SK-N-SH (cell line): ENCODE measurements around the gene SYCN. TPM values are rescaled to one million over a fixed set of nuclear protein-coding genes. Genes with fewer than 3 reads are reported as not detected.

ENCODE experiments used
- CTCF ChIA-PET: fragments of 300-600, 350-600 bp; formaldehyde crosslinking; extraction: SDS; loops from one replicate; lab custom pipeline; 2021; lab: Yijun Ruan, JAX
- POLR2A ChIA-PET: fragments of 350-600 bp; sonication (Branson Sonifier 250); formaldehyde crosslinking; extraction: SDS; loops from one replicate; lab custom pipeline; 2020; ENCODE audit warnings: antibody characterized with exemption, inconsistent platforms; lab: Yijun Ruan, JAX
- DNase-seq: peaks from one replicate; pipeline ENCODE4 v3.0.0; 2012
- H2AFZ ChIP-seq: fragments of 200-600 bp; sonication (generic); 2 replicates; pipeline ENCODE4 v1.8.1; 2016; ENCODE audit warnings: antibody characterized with exemption, mild to moderate bottlenecking, low read depth
- H3F3A ChIP-seq: fragments of 200-600 bp; sonication (generic); replicated peaks from 2 replicates; pipeline ENCODE3; 2016; ENCODE audit warnings: antibody characterized with exemption, mild to moderate bottlenecking; ENCODE audit not compliant: insufficient read depth
- H3K27ac ChIP-seq, 2 experiments: fragments of 200-500 bp in 1 of 2; fragments of 200-600 bp in 1 of 2; sonication (Bioruptor generic) in 1 of 2; sonication (generic), shearing (Covaris generic) in 1 of 2; 2 replicates each; pipeline versions ENCODE4 v1.5.1 to v1.6.1; 2014 to 2016; ENCODE audit warnings: low read depth in 2 of 2, inconsistent platforms in 1 of 2, low read length in 1 of 2, mild to moderate bottlenecking in 1 of 2, mixed read lengths in 1 of 2
- H3K27me3 ChIP-seq: fragments of 200-600 bp; sonication (generic), shearing (Covaris generic); 2 replicates; pipeline ENCODE4 v1.6.1; 2016; ENCODE audit warnings: mixed run types; ENCODE audit not compliant: insufficient read depth
- H3K36me3 ChIP-seq, 2 experiments: fragments of 200-500 bp in 1 of 2; fragments of 200-600 bp in 1 of 2; sonication (Bioruptor generic) in 1 of 2; sonication (generic) in 1 of 2; replicated peaks in 1 of 2; 2 replicates each; pipeline versions ENCODE3 to v1.5.1; 2014 to 2016; ENCODE audit warnings: low read length in 1 of 2, mild to moderate bottlenecking in 1 of 2; ENCODE audit not compliant: insufficient read depth in 2 of 2, control insufficient read depth in 1 of 2
- H3K4me1 ChIP-seq, 2 experiments: fragments of 200-500 bp in 1 of 2; fragments of 200-600 bp in 1 of 2; sonication (Bioruptor generic) in 1 of 2; sonication (generic), shearing (Covaris generic) in 1 of 2; 2 replicates each; pipeline versions ENCODE4 v1.5.1 to v1.6.1; 2014 to 2016; ENCODE audit warnings: low read depth in 1 of 2, low read length in 1 of 2, mixed run types in 1 of 2; ENCODE audit not compliant: insufficient read depth in 2 of 2, control insufficient read depth in 1 of 2
- H3K4me2 ChIP-seq: fragments of 200-600 bp; sonication (generic), shearing (Covaris generic); 2 replicates; pipeline ENCODE4 v1.6.1; 2017; ENCODE audit warnings: mixed run types
- H3K4me3 ChIP-seq, 2 experiments: fragments of 200-500 bp in 1 of 2; fragments of 200-600 bp in 1 of 2; sonication (Bioruptor generic) in 1 of 2; sonication (generic), shearing (Covaris generic) in 1 of 2; 2 replicates each; pipeline versions ENCODE4 v1.5.1 to v1.8.1; 2014 to 2016; ENCODE audit warnings: low read depth in 2 of 2, inconsistent platforms in 1 of 2, low read length in 1 of 2, mild to moderate bottlenecking in 1 of 2, mixed read lengths in 1 of 2, moderate library complexity in 1 of 2
- H3K79me2 ChIP-seq: fragments of 200-600 bp; sonication (generic); 2 replicates; pipeline ENCODE4 v1.8.1; 2017; ENCODE audit warnings: mild to moderate bottlenecking; ENCODE audit not compliant: insufficient read depth
- H3K9ac ChIP-seq: fragments of 200-600 bp; sonication (generic); 2 replicates; pipeline ENCODE4 v1.6.1; 2017; ENCODE audit warnings: mixed run types
- H3K9me2 ChIP-seq: fragments of 200-600 bp; sonication (generic); 2 replicates; pipeline ENCODE4 v1.6.1; 2017; ENCODE audit warnings: mixed run types
- H3K9me3 ChIP-seq: fragments of 200-600 bp; sonication (generic); 2 replicates; pipeline ENCODE4 v1.6.1; 2017; ENCODE audit warnings: mixed run types, mild to moderate bottlenecking, moderate library complexity
- H4K20me1 ChIP-seq: fragments of 200-600 bp; sonication (generic); 2 replicates; pipeline ENCODE4 v1.6.1; 2017; ENCODE audit warnings: mild to moderate bottlenecking, mixed run types; ENCODE audit not compliant: insufficient read depth
- EP300 ChIP-seq, 2 experiments: IDR thresholded peaks; 2 replicates each; pipeline versions ENCODE4 v1.4.0 to v1.6.1; 2012; ENCODE audit warnings: borderline replicate concordance in 1 of 2, low read depth in 1 of 2, low read length in 1 of 2
- EZH2phosphoT487 ChIP-seq: fragments of 200-600 bp; sonication (generic); IDR thresholded peaks from 2 replicates; pipeline ENCODE4 v1.6.1; 2017; ENCODE audit warnings: low read depth, mixed run types, mild to moderate bottlenecking, antibody characterized with exemption, moderate library complexity, borderline replicate concordance
- FOSL2 ChIP-seq: IDR thresholded peaks from 2 replicates; pipeline ENCODE4 v1.4.0; 2012; ENCODE audit warnings: low read depth, mild to moderate bottlenecking, moderate library complexity, borderline replicate concordance
- FOXM1 ChIP-seq: IDR thresholded peaks from 2 replicates; pipeline ENCODE4 v1.4.0; 2012; ENCODE audit warnings: low read depth, mild to moderate bottlenecking
- GATA2 ChIP-seq: sonication (generic); formaldehyde crosslinking; IDR thresholded peaks from 2 replicates; pipeline ENCODE4 v1.5.0; 2020; ENCODE audit warnings: mild to moderate bottlenecking, missing genetic modification reagents
- IRF3 ChIP-seq: fragments of 150-350 bp; IDR thresholded peaks from 2 replicates; pipeline ENCODE4 v1.6.1; 2016; ENCODE audit warnings: mild to moderate bottlenecking, low read depth, low read length
- MEF2A ChIP-seq: IDR thresholded peaks from 2 replicates; pipeline ENCODE4 v1.4.0; 2012; ENCODE audit warnings: low read depth, borderline replicate concordance
- MXI1 ChIP-seq: IDR thresholded peaks from 2 replicates; pipeline ENCODE4 v1.6.1; 2012; ENCODE audit warnings: mild to moderate bottlenecking, low read depth, low read length, improper control_type of control experiment
- NFIC ChIP-seq: IDR thresholded peaks from 2 replicates; pipeline ENCODE4 v1.4.0; 2012; ENCODE audit warnings: borderline replicate concordance
- PBX3 ChIP-seq: IDR thresholded peaks from 2 replicates; pipeline ENCODE4; 2012
- POLR2AphosphoS5 ChIP-seq: IDR thresholded peaks from 2 replicates; pipeline ENCODE4 v1.6.1; 2012; ENCODE audit warnings: low read depth, low read length
- RAD21 ChIP-seq: IDR thresholded peaks from 2 replicates; pipeline ENCODE4 v1.6.1; 2012; ENCODE audit warnings: mild to moderate bottlenecking, low read length
- RCOR1 ChIP-seq: fragments of 150-350 bp; IDR thresholded peaks from 2 replicates; pipeline ENCODE4 v1.6.1; 2017; ENCODE audit warnings: antibody characterized with exemption, low read length
- REST ChIP-seq: IDR thresholded peaks from 2 replicates; pipeline ENCODE4 v1.6.1; 2012; ENCODE audit warnings: mild to moderate bottlenecking, low read depth, low read length, moderate library complexity
- RFX5 ChIP-seq: IDR thresholded peaks from 2 replicates; pipeline ENCODE4 v1.6.1; 2012; ENCODE audit warnings: mild to moderate bottlenecking, improper control_type of control experiment, low read length
- RXRA ChIP-seq: IDR thresholded peaks from 2 replicates; pipeline ENCODE4 v1.4.0; 2012; ENCODE audit warnings: low read depth, mild to moderate bottlenecking, borderline replicate concordance
- TAF1 ChIP-seq: IDR thresholded peaks from 2 replicates; pipeline ENCODE4 v1.6.1; 2012; ENCODE audit warnings: low read depth, mild to moderate bottlenecking, low read length, moderate library complexity, borderline replicate concordance
- TCF12 ChIP-seq: IDR thresholded peaks from 2 replicates; pipeline ENCODE4 v1.4.0; 2012
- TEAD4 ChIP-seq: IDR thresholded peaks from 2 replicates; pipeline ENCODE4 v1.4.0; 2012; ENCODE audit warnings: mild to moderate bottlenecking, borderline replicate concordance; ENCODE audit not compliant: insufficient read depth
- ZBTB33 ChIP-seq: IDR thresholded peaks from 2 replicates; pipeline ENCODE4 v1.4.0; 2012; ENCODE audit warnings: low read depth, borderline replicate concordance
- WGBS: methylation state at CpG from one replicate; pipeline ENCODE4 v1.1.6; 2017; ENCODE audit warnings: low lambda C conversion rate; 5-methylcytosine and 5-hydroxymethylcytosine counted together
- polyA plus RNA-seq, 3 experiments: library from polyadenylated mRNA; depleted of rRNA; stranded (reverse); fragments of >200 nt; gene quantifications; 2 replicates each; pipeline ENCODE4 v1.2.3, GENCODE V29; 2012

SYCN gene
- polyA plus RNA-seq, 1 of the 3 experiments (the other 2 are of a cell fraction), result not detected

- H3K9me3 ChIP-seq, result no peaks in the 10 kb centered on the region
- H3K4me2 ChIP-seq, result no peak overlapping the region
- no peak overlapping the region for H3K27ac ChIP-seq
- DNase-seq, result peak; percentile 68
- H3K9me2 ChIP-seq, result no peaks in the 10 kb centered on the region
- TF ChIP-seq MEF2A (no peak), RCOR1 (peak; percentile 60; the same call in 1 of the 2 replicates), EP300 (IDR thresholded peaks at IDR 0.05; ENCODE audit: borderline replicate concordance in 1 of 2, low read depth in 1 of 2, low read length in 1 of 2) (peak in 1 of 2 experiments; percentile 56; a peak in 2 of 4 replicates), TCF12 (no peak)
- WGBS, result 68% methylated on average over 2 of the region's 2 CpGs
- H3K27me3 ChIP-seq, result peaks cover 17% of the 10 kb centered on the region; the same call in 1 of the 2 replicates
- no peak overlapping the region for H2AFZ ChIP-seq
- H3K36me3 ChIP-seq, result no peaks in the 10 kb centered on the region
- POLR2A ChIA-PET, result no interaction called here
- no peak overlapping the region for H3K4me3 ChIP-seq
- H4K20me1 ChIP-seq, result no peaks in the 10 kb centered on the region
- H3F3A ChIP-seq, result no peaks in the 10 kb centered on the region
- no peaks in the 10 kb centered on the region for H3K79me2 ChIP-seq
- H3K9ac ChIP-seq, result no peak overlapping the region
- CTCF ChIA-PET, result interaction anchor here (3.5 kb wide), 1 partner anchor 71 kb away, joined by 16 read pairs; no protein-coding TSS in a partner anchor
- peaks cover 0 to 11% of the 10 kb centered on the region in 2 experiments; a peak in 1 of 4 replicates for H3K4me1 ChIP-seq
These were observed 11.2 kb downstream of the SYCN start for GRCh38 chr19:39192846-39193245.

- H3K79me2 ChIP-seq, result no peaks in the 10 kb centered on the region
- peaks cover under 1% of the 10 kb centered on the region; the same call in 1 of the 2 replicates for H3K27me3 ChIP-seq
- POLR2A ChIA-PET, result no interaction called here
- no peak overlapping the region for H3K27ac ChIP-seq
- no peak overlapping the region for H2AFZ ChIP-seq
- H3K4me1 ChIP-seq, result peaks cover 0 to 11% of the 10 kb centered on the region in 2 experiments; a peak in 1 of 4 replicates
- H3K9ac ChIP-seq, result no peak overlapping the region
- no peaks in the 10 kb centered on the region for H4K20me1 ChIP-seq
- no peak overlapping the region for H3K4me2 ChIP-seq
- DNase-seq, result no peak
- 70% methylated on average over 11 of the region's 11 CpGs for WGBS
- TF ChIP-seq RXRA (no peak), ZBTB33 (no peak), FOXM1 (no peak), RAD21 (no peak), PBX3 (no peak), FOSL2 (no peak), REST (no peak), TCF12 (no peak), POLR2AphosphoS5 (no peak), TAF1 (no peak), MXI1 (no peak), TEAD4 (no peak), RFX5 (no peak), IRF3 (no peak), NFIC (no peak), GATA2 (no peak), EZH2phosphoT487 (no peak)
- H3K36me3 ChIP-seq, result no peaks in the 10 kb centered on the region
- H3K9me2 ChIP-seq, result no peaks in the 10 kb centered on the region
- no peaks in the 10 kb centered on the region for H3K9me3 ChIP-seq
- no peak overlapping the region for H3K4me3 ChIP-seq
- CTCF ChIA-PET, result interaction anchor here (3.5 kb wide), 1 partner anchor 69 kb away, joined by 16 read pairs; no protein-coding TSS in a partner anchor
- no peaks in the 10 kb centered on the region for H3F3A ChIP-seq
These were observed 13.3 kb downstream of the SYCN start for GRCh38 chr19:39190768-39191167.
